Effector CD4-positive, alpha-beta T cell (primary cell): ENCODE data around the gene ZMYND11.

ENCODE experiments used
- DNase-seq: peaks from one replicate; pipeline ENCODE4 v3.0.0-alpha.2; 2020

ZMYND11 gene

DNA sequence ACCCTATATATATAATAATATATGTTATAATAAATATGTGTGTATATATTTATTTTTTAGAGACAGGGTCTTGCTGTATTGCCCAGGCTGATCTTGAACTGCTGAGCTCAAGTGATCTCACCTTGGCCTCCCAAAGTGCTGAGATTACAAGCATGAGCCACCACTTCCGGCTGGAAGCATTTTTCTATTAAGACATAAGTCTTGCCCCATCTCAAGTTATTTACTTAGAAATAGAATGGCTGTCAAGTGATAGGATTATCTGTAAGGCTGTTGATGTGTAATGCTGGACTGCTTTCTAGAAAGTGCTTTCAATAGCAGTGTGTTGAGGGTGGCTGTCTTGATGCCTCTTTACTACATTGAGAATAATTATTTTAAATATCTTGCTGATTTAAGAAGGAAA lies 65.2 kb downstream of the ZMYND11 start:
- DNase-seq, result no peak

GRCh38 chr10:201328-201771 lies 66.1 kb downstream of the ZMYND11 start:
- no peak for DNase-seq

DNA sequence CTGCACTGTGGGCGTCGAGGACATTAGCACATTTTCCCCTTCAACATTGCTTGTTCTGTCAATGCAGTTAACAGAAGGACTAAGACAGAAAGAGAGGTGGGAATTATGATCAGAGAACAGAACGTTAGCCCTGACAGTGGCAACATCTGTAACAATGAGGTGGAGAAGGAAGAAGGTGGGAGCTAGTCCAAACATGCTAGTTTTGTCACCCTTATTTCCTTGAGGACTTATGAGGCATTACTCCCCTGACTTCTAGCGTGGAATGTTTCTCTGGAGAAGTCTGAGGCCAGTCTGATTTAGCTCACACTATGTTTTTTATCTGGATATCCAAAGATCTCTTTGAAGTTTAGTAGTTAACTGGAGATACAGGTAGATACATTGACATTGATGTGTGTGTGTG lies 73.4 kb downstream of the ZMYND11 start:
- DNase-seq, result no peak

- DNase-seq, result no peak
Observed at GRCh38 chr10:209357-209756, 74.1 kb downstream of the ZMYND11 start.

GRCh38 chr10:210297-210696 lies 75.0 kb downstream of the ZMYND11 start:
- no peak for DNase-seq

GRCh38 chr10:215444-215843 lies 80.2 kb downstream of the ZMYND11 start:
- DNase-seq, result no peak

GRCh38 chr10:218798-219197 lies 83.5 kb downstream of the ZMYND11 start:
- DNase-seq, result no peak

GRCh38 chr10:219731-220472 lies 84.6 kb downstream of the ZMYND11 start:
- DNase-seq, result no peak

DNA sequence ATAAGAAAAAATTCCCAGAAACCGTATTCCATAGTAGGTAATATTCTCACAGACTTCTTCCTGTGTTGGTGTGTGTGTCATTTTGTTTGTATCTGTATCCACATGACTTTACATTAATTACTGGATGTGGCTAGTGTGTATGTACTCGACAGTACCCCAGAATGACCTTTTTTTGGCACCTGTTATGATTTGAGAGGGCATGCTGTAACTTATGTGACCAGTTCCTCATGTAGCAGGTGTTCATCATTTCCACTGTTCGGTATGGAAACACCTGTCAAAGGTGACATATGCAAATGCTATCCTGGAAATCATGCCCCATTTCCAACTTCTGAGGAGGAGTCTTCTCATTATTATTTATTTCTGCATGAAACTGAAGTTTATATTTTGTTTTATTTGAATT lies 89.3 kb downstream of the ZMYND11 start:
- DNase-seq, result no peak

- DNase-seq, result no peak
Observed at GRCh38 chr10:226018-226417, 90.8 kb downstream of the ZMYND11 start.

- DNase-seq, result no peak
Observed at GRCh38 chr10:227014-227413, 91.8 kb downstream of the ZMYND11 start.

- no peak for DNase-seq
Observed at GRCh38 chr10:228366-228765, 93.1 kb downstream of the ZMYND11 start.

DNA sequence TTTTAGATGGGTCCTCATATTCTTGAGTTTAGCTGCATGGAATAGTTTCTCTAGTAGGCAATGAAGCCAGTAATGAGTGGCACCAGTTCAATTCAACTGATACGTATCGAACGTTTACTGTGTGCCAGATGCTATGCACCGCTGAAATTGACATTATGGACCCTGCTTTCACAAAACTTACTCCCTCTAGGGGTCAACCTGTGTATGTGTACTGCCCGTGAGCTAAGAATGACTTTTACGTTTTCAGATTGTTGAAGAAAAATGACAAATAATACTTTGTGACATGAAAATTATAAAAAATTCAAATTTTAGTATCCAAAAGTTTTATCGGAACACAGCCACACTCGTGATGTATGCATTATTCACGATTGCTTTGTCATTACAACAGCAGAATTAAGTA lies 95.5 kb downstream of the ZMYND11 start:
- no peak for DNase-seq

GRCh38 chr10:232061-232460 lies 96.8 kb downstream of the ZMYND11 start:
- DNase-seq, result no peak

GRCh38 chr10:232878-233277 lies 97.6 kb downstream of the ZMYND11 start:
- no peak for DNase-seq

GRCh38 chr10:234708-235406 lies 99.6 kb downstream of the ZMYND11 start:
- no peak for DNase-seq

- no peak for DNase-seq
Observed at GRCh38 chr10:235915-236314, 100.7 kb downstream of the ZMYND11 start.

- no peak for DNase-seq
Observed at GRCh38 chr10:239109-239508, 103.9 kb downstream of the ZMYND11 start.

DNA sequence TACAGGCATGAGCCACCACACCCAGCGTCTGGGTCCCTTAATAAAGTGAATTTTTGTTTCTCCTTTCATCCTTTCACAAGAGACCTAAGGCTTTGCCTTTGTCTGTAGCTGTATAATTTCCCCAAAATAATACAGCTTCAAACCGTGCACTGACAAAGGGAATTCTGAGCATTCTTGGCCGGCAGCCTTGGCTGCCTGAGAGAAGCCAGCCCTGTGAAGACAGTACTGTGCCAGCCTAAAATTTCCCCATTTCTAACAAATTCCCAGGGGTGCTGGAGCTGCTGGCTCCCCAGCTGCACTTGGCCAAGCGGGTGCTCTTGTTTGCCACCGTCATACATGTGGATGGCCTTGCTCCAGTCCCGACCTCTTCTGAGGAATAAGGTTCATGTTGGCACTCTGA lies 106.2 kb downstream of the ZMYND11 start:
- DNase-seq, result no peak

DNA sequence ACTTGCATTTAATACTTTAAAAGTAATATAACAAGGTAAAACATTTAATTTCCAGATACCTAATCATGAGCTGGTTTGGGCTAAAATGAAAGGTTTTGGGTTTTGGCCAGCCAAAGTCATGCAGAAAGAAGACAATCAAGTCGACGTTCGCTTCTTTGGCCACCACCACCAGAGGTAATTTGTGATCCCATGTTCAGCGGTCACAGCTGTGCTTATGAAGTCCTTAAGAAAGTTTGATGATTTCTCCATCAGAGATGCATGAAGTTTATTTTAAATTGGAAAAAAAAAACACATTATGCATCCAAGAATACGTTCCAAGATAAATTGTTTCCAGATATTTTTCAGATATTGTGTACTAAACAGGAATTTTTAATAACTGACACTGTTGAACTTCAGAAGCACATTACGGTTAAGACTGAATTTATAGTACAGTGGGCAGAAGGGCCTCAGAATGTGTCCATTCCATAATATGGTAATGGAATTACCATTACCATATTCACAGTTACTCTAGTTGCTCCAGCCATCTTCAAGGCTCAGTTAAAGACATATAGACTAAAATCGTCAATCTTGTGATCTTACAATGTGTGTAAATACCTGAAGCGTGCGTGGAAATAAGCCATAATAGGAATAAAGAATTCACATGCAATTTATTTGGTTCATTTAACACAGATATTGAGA lies 106.8 kb downstream of the ZMYND11 start:
- DNase-seq, result no peak

- DNase-seq, result no peak
Observed at GRCh38 chr10:244227-244626, 109.0 kb downstream of the ZMYND11 start.

DNA sequence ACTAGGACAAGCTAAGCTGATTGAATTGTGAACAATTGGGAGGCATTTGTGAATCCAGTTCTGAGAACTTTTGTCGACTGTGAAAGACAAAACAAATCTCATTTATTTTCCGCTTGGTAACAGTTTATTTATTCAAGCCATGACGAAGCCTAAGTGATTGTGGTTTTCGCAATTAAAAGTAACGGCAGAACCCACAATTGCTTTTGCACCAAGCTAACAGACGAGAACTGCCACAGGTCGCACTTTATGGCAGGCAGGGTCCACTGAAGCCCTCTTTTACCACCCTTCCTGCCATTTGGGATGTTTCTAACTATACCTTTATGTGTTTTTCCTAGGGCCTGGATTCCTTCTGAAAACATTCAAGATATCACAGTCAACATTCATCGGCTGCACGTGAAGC lies 111.2 kb downstream of the ZMYND11 start:
- DNase-seq, result no peak

DNA sequence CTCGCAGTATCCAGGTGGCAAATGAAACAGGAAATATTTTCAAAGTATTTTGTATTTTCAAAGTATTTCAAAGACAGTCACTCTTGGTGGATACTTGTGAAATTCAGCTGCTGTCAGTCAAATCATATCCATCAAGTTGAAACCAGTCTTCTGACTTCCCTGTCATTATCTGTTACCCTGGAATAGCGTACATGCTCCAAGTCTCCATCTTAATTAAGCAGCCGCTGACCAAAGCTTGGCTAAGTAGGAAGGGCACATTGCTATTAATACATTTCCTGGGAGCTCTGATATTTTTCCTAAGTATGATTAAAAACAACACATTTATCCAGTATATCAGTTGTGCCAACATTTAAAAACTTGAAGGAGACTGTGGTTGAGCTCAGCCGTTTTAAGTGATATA lies 112.2 kb downstream of the ZMYND11 start:
- DNase-seq, result no peak

GRCh38 chr10:248307-248706 lies 113.1 kb downstream of the ZMYND11 start:
- no peak for DNase-seq
